CD4-positive, alpha-beta T cell (primary cell): ENCODE results near the gene CDHR2. TPM values are rescaled to one million over a fixed set of nuclear protein-coding genes. Genes with fewer than 3 reads are reported as not detected.

Experiments used
- ATAC-seq: fragments of 200-7000 bp; cut with Tn5 transposase; one replicate; pipeline ENCODE4 v1.10.0; 2022; ENCODE audit warnings: mild to moderate bottlenecking; ENCODE audit not compliant: poor library complexity
- CTCF ChIA-PET: fragments of 350-600 bp; sonication (Branson Sonifier 250); formaldehyde crosslinking; loops from one replicate; lab custom pipeline; 2021; ENCODE audit warnings: antibody characterized with exemption, inconsistent platforms; lab: Charles Lee
- POLR2A ChIA-PET: fragments of 350-600 bp; sonication (Branson Sonifier 250); formaldehyde crosslinking; loops from one replicate; lab custom pipeline; 2021; ENCODE audit warnings: antibody characterized with exemption, inconsistent platforms; lab: Charles Lee
- DNase-seq, 14 experiments: peaks; one replicate each; pipeline ENCODE4 v3.0.0-alpha.2; 2013 to 2020; ENCODE audit warnings: mixed read lengths in 2 of 14
- H3K27ac ChIP-seq, 2 donors: one replicate each; pipeline versions ENCODE4 v1.5.1 to v1.7.0; 2013; ENCODE audit warnings: low read length in 2 of 2, low read depth in 1 of 2, mild to moderate bottlenecking in 1 of 2
- H3K27me3 ChIP-seq, 2 experiments: 1 replicate in 1 of 2; 2 replicates in 1 of 2; pipeline versions ENCODE4 v1.6.1 to v1.7.0; 2013; ENCODE audit warnings: low read length in 2 of 2, control low read depth in 1 of 2, mild to moderate bottlenecking in 1 of 2, moderate library complexity in 1 of 2; ENCODE audit not compliant: insufficient read depth in 2 of 2, control insufficient read depth in 1 of 2
- H3K36me3 ChIP-seq: one replicate; pipeline ENCODE4 v1.6.1; 2013; ENCODE audit warnings: low read length, control low read depth; ENCODE audit not compliant: insufficient read depth
- H3K4me1 ChIP-seq: one replicate; pipeline ENCODE4 v1.6.1; 2013; ENCODE audit warnings: low read length, control low read depth; ENCODE audit not compliant: insufficient read depth
- H3K4me3 ChIP-seq: one replicate; pipeline ENCODE4 v1.5.1; 2013; ENCODE audit warnings: mild to moderate bottlenecking, low read length, moderate library complexity
- H3K9me3 ChIP-seq, 2 experiments: 1 replicate in 1 of 2; 2 replicates in 1 of 2; pipeline versions ENCODE4 v1.6.1 to v1.7.0; 2013; ENCODE audit warnings: low read length in 2 of 2, mild to moderate bottlenecking in 2 of 2, control low read depth in 1 of 2, moderate library complexity in 1 of 2; ENCODE audit not compliant: control insufficient read depth in 1 of 2, insufficient read depth in 1 of 2
- H3K27ac Mint-ChIP-seq: one replicate; pipeline ENCODE4 v1.8.0; 2020; ENCODE audit warnings: mixed read lengths
- H3K27me3 Mint-ChIP-seq: one replicate; pipeline ENCODE4 v1.8.0; 2021; ENCODE audit warnings: mixed read lengths
- H3K36me3 Mint-ChIP-seq: one replicate; pipeline ENCODE4 v1.8.0; 2021; ENCODE audit warnings: low read depth, mixed read lengths
- H3K4me1 Mint-ChIP-seq: one replicate; pipeline ENCODE4 v1.8.0; 2021; ENCODE audit warnings: low read depth, mixed read lengths
- H3K4me3 Mint-ChIP-seq: one replicate; pipeline ENCODE4 v1.8.0; 2020; ENCODE audit warnings: mild to moderate bottlenecking, mixed read lengths
- H3K9me3 Mint-ChIP-seq: one replicate; pipeline ENCODE4 v1.8.0; 2020; ENCODE audit warnings: mixed read lengths
- intact Hi-C, 2 experiments: fragments of 100-400 bp; cut with DNase I in 1 of 2; cut with micrococcal nuclease in 1 of 2; formaldehyde crosslinking; loops; one replicate each; pipeline versions ENCODE4 v1.15.1 to v1.9.0; 2023 to 2025; cut with DNase I, micrococcal nuclease
- total RNA-seq, 174 experiments: library from RNA in 2 of 174; stranded (reverse) in 2 of 174; gene quantifications; one replicate each; pipeline ENCODE4 v1.2.3 and lab custom pipeline; 2021 to 2026
- TF ChIP-seq, protein P1 (sequence below): fragments of 200-600 bp; IDR thresholded peaks from one replicate; pipeline ENCODE4 v1.8.0; 2022; ENCODE audit warnings: antibody characterized with exemption, mild to moderate bottlenecking

The CDHR2 gene
- total RNA-seq, 2 experiments from 2014 or later: 1.6 to 2.0 TPM

- peak overlapping the region; percentile 49 for H3K27ac Mint-ChIP-seq
- no peak overlapping the region for H3K27ac ChIP-seq
Observed at GRCh38 chr5:176525677-176526076, 23.5 kb upstream of the CDHR2 start.

DNA sequence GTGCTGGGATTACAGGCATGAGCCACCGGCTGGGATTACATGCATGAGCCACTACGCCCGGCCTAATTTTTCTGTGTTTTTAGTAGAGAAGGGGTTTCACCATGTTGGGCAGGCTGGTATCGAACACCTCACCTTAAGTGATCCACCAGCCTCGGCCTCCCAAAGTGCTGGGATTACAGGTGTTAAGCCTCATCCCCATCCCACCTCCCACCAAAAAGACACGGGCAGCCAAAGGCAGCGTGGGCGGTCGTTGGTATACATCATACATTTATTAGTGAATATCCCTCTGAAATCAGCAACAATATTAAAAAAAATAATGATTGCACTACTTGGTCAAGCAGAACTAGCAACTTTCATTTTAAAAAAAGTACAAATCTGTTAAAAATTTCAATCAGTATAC, 22.7 kb upstream of the CDHR2 start:
- Mint-ChIP-seq H3K9me3 (no peaks in the 10 kb centered on the region), H3K4me1 (peaks cover 54% of the 10 kb centered on the region), H3K27me3 (no peaks in the 10 kb centered on the region), H3K4me3 (no peak overlapping the region), H3K27ac (no peak overlapping the region), H3K36me3 (peaks cover 47% of the 10 kb centered on the region)
- ATAC-seq (no peak), DNase-seq (no peak)
- Histone ChIP-seq H3K27ac (no peak overlapping the region), H3K36me3 (peaks cover 44% of the 10 kb centered on the region), H3K4me3 (no peak overlapping the region), H3K4me1 (peaks cover 33% of the 10 kb centered on the region), H3K9me3 (no peaks in the 10 kb centered on the region), H3K27me3 (no peaks in the 10 kb centered on the region)
- TF ChIP-seq, protein P1, sequence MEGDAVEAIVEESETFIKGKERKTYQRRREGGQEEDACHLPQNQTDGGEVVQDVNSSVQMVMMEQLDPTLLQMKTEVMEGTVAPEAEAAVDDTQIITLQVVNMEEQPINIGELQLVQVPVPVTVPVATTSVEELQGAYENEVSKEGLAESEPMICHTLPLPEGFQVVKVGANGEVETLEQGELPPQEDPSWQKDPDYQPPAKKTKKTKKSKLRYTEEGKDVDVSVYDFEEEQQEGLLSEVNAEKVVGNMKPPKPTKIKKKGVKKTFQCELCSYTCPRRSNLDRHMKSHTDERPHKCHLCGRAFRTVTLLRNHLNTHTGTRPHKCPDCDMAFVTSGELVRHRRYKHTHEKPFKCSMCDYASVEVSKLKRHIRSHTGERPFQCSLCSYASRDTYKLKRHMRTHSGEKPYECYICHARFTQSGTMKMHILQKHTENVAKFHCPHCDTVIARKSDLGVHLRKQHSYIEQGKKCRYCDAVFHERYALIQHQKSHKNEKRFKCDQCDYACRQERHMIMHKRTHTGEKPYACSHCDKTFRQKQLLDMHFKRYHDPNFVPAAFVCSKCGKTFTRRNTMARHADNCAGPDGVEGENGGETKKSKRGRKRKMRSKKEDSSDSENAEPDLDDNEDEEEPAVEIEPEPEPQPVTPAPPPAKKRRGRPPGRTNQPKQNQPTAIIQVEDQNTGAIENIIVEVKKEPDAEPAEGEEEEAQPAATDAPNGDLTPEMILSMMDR: no peak
- POLR2A ChIA-PET: interaction anchor here (6.9 kb wide), 1 partner anchor 10 kb away, joined by 78 read pairs; the partner anchor contains the start of gene RNF44
- intact Hi-C loops: no loop called here
- CTCF ChIA-PET: interaction anchor here (2.8 kb wide), 1 partner anchor 110 kb away, joined by 7 read pairs; the partner anchor contains the start of gene CLTB

More at GRCh38 chr5:176525677-176526076, 23.5 kb upstream of the CDHR2 start:
- CTCF ChIA-PET: interaction anchor here (2.8 kb wide), 1 partner anchor 109 kb away, joined by 7 read pairs; the partner anchor contains the start of gene CLTB
- H3K4me3 ChIP-seq: no peak overlapping the region
- Mint-ChIP-seq H3K27me3 (no peaks in the 10 kb centered on the region), H3K9me3 (no peaks in the 10 kb centered on the region), H3K36me3 (peaks cover 40% of the 10 kb centered on the region), H3K4me3 (no peak overlapping the region), H3K4me1 (peaks cover 48% of the 10 kb centered on the region)
- ATAC-seq: no peak
- intact Hi-C loops: no loop called here
- H3K4me1 ChIP-seq: peaks cover 25% of the 10 kb centered on the region
- TF ChIP-seq, protein P1: no peak
- no peaks in the 10 kb centered on the region for H3K9me3 ChIP-seq
- peaks cover 36% of the 10 kb centered on the region for H3K36me3 ChIP-seq
- H3K27me3 ChIP-seq: no peaks in the 10 kb centered on the region
- DNase-seq: no peak
- POLR2A ChIA-PET: interaction anchor here (1.4 to 6.9 kb wide), 2 partner anchors 8 to 11 kb away, joined by 3 to 78 read pairs; partner anchors contain the start of gene RNF44

DNA sequence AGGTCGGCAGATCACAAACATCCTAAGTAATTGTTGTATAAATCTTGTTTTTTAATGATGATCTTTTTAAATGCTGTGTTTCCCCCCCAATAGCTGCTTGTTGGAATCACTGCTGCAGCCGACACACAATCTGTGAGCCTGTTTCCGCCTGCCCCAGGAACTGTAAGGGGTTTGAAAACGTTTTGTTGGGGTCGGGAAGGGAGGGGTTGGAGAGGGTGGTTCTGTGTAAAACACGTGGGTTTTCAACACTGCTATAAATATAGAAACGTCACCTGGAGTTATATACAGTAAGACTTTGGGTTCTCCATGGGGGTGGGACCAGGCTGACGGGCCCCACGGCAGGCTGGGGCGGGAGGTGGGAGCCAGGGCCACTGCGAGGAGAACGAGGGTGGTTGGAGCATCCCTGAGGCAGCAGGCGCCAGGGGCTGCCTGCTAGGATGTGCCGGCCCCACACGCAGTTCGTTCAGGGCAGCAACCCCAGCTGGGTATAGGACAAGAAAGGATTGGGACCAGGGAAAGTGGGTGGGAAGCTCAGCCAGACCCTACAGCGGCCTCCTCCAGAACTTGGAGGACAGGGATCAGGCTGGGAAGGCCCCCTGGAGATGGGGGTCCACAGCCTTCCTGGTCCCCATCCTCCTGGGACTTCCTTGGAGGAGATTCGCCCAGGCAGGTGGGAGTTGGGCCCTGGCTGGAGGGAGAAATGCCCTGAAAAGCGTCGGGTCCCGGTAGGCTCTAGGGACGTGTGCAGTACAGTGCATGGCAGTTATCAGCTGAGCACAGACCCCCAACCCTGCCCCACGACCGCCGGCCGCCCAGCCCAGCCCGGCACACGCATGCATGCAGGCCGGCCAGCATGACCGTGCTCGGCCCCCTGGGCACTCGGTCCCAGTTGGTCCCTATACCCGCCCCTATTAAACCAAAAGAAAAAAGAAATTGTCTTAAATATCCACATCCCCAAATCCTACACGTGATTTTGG, 21.6 kb upstream of the CDHR2 start:
- Mint-ChIP-seq H3K4me1 (peaks cover 44% of the 10 kb centered on the region), H3K9me3 (no peaks in the 10 kb centered on the region), H3K27ac (no peak overlapping the region), H3K4me3 (no peak overlapping the region), H3K27me3 (no peaks in the 10 kb centered on the region), H3K36me3 (peaks cover 52% of the 10 kb centered on the region)
- CTCF ChIA-PET: interaction anchor here (1.0 to 2.8 kb wide), 2 partner anchors 15 to 111 kb away, joined by 3 to 7 read pairs; partner anchors contain the start of gene CLTB
- H3K4me1 ChIP-seq: peaks cover 44% of the 10 kb centered on the region
- no peak overlapping the region for H3K4me3 ChIP-seq
- H3K27ac ChIP-seq: peak overlapping the region in 1 of 2 donors; percentile 25
- POLR2A ChIA-PET: interaction anchor here (0.5 to 6.9 kb wide), 2 partner anchors 9 to 443 kb away, joined by 3 to 78 read pairs; partner anchors contain the start of gene RNF44
- DNase-seq (no peak), ATAC-seq (no peak)
- H3K36me3 ChIP-seq: peaks cover 52% of the 10 kb centered on the region
- TF ChIP-seq, protein P1: no peak
- H3K9me3 ChIP-seq: no peaks in the 10 kb centered on the region
- no peaks in the 10 kb centered on the region for H3K27me3 ChIP-seq
- intact Hi-C loops: no loop called here
